Measurements from ENCODE around the gene C19orf25.
"Not testable (repeated sequence)": the region's sequence is repeated elsewhere in the genome, so short reads cannot be mapped to it uniquely, and the experiment has no call there.

C19orf25 gene

DNA sequence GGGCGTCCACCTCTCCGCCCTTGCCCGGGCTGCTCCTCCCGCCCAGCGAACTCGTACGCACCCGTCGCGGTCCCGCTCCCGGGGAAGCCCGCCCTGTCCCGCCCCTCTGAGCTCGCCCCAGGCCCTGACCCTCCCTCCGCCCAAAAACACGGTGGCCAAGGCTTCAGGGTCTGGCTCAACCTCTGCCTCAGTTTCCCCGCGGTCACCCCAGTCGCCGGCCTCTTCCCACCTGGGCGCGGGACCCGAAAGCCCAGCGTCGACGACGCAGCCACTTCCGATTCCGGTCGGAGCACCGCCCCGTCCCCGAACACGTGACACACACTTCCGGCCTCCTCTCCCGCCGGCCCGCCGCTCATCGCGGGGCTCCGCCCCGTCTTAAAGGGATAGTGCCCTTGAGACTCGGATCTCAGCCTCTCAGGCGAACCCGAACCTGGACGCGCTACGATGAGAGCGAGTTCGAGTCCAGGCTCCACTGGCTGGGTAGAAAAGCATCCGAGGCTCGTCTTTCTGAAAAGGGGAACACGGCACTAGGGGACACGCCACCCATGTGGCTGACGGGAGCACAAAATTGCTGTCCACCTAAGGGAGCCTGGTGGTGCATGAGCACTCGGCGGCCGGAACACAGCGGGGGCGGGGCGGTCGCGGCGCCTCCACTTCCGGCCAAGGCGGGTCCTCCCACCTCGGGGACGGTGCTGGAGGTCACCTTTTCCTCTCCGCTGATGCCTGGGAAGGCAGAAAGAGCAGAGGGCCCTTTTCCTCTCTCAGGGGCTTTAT is at the start of gene C19orf25:
Gene C19orf25 (minus strand): TSS at position 282 of the 774 bp plus-strand sequence. CDS start 312 bp downstream, outside the sequence.
- peak; percentile 97 for DNase-seq

- DNase-seq: no peak
These were observed 48.8 kb upstream of the C19orf25 start for GRCh38 chr19:1527650-1528309.

DNA sequence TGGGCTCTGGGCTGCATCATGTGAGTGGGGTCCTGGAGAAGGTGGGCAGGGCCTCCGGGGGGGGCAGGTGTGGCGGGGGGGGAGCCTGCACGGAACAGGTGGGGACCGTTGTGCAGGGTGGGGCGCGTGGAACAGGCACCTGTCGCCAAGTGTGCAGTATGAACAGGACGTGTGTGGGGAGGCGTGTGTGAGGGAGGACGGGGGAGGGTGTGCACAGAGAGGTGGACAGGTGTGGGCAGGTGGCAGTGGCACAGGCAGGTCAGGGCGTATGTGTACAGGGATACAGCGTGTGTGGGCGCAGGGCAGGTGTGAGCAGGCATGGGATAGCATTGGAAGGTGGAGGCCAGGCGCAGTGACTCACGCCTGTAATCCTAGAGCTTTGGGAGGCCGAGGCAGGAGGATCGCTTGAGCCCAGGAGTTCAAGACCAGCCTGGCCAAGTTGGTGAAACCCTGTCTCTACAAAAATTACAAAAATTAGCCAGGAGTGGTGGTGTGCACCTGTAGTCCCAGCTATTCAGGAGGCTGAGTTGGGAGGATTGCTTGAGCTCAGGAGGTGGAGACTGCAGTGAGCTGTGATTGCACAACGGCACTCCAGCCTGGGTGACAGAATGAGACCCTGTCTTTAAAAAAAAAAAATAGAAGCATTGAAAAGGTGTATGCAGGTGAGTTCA is 48.1 kb upstream of the C19orf25 start:
- no peak for DNase-seq

DNA sequence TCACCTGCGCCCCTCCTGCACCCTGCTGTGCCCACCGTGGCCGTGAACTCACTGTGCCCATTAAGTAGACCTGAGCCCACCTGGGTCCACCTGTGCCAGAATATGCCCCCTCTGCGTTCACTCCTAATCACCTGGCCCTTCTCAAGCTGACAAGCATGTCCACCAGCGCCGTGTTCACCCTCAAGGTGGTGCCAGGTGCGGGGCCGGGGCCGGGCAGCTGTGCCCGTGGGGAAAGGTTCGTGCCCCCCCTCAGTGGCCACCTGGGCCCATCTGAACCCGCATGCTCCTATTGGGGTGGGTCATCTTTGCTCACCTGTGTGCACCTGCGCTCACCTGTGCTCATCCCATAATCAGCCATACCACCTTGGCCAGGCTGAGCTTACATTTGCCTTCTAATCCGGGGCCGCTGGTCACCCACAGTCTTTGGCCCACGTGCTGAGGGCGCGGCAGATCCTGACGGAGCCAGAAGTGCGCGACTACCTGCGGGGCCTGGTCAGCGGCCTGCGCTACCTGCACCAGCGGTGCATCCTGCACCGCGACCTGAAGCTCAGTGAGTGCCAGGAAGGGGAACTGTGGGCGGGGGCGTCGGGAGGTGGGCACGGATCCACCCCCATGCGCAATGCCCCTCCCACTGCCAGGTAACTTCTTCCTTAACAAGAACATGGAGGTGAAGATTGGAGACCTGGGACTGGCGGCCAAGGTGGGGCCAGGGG is 47.2 kb upstream of the C19orf25 start:
- DNase-seq: no peak

DNA sequence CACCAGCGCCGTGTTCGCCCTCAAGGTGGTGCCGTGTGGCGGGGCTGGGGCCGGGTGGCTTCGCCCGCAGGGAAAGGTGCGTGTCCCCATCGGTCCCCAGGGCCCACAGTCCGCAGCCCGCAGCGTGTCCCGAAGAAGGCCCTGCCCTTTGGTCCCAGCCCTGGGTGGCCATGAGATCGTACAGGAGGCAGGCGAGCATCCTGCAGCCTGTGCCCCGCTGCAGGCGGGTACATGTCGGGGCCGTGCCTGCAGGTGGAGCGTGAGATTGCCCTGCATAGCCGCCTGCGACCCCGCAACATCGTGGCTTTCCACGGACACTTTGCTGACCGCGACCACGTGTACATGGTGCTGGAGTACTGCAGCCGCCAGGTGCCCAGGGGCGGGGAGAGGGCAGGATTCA is 46.3 kb upstream of the C19orf25 start:
- no peak for DNase-seq

DNA sequence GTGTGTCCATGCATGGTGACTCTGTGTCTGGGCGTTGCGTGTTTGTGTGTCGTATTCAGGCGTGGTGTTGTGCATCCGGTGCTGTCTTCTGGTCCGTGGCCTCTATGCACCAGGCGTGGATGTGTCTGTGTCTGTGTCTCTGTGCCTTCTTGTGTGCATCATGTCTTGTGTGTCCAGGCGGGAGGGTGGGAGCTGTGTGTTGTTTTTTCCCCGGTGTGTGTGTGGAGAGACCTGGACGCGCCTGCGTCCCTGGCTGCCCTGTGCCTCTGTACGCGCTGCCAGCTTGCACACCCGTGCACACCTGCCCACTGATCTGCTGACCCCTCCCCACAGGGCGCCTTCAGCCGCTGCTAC is 45.9 kb upstream of the C19orf25 start:
- DNase-seq: no peak

DNA sequence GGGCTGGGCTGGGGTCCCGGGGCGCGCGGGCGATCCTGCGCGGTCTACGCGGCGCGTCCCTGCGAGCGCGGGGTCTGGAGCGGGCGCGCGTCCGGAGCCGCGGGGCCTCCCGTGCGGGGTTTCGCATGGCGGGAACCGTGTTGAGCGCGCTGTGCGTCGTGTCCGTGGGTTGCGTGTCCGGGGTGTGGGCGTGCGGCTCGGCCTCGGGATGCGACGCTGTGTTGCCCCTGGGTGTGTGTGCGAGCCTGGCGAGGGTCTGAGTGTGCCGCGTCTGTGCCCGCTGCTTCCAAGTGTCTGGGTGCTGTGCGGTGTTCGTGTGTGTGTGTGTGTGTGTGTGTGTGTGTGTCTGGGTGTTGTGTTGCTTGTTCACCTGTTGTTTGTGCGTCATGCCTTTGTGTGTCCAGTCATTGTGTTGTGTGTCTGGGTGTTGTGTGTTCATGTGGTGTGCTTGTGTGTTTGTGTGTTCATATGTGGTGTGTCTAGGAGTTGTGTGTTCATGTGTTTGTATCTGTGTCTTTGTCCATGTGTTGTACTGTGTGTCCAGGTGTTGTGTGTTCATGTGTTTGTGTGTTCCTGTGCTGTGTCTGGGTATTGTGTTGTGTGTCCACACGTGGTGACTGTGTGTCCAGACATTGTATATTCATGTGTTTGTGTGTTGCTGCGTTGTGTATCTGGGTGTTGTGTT is 45.4 kb upstream of the C19orf25 start:
- DNase-seq: no peak

DNA sequence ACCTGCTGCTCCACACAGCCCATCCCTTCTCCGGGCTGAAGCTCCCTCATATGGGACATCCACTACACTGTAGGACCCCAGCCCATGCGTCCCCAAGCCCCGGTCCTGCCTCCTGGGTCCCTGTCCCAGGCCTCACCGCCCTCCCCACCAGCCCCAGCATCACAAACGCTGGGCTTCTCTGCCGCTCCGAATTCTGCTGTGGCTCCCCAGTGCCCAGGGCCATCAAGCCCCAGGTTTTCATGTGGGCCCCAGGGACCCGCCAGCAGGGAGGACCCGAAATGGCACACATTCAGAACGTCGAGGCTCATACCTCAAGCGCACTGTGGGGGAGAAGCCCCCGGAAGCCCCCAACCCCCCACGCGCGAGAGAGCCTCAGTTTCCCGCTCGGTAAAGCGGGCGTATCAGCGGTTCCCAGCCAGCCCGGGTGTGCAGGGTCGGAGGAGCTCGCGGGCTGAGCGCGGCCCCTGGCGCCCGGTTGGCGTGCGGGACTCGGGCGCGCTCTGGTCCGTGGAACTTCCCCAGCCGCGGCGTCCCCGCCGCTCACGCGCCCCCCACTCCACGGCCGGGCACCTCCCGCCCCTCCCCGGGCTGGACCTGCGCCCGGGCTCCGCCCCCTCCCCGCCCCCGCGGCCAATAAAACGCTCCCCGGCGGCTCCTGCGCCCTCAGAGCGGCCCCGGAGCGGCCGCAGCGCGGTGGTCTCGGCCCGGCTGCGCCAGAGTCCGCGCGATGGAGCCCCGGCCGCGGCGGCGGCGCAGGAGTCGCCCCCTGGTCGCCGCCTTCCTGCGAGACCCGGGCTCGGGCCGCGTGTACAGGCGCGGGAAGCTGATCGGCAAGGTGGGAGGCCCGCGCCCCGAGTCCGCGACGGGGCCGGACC is 44.6 kb upstream of the C19orf25 start, which contains the start of gene PLK5:
Gene PLK5 (plus strand): TSS at position 666 of the 875 bp plus-strand sequence. CDS start 2,920 bp downstream, outside the sequence.
- no peak for DNase-seq

GRCh38 chr19:1522838-1523237 is 43.8 kb upstream of the C19orf25 start:
- no peak for DNase-seq

- DNase-seq: no peak
These were observed 43.0 kb upstream of the C19orf25 start for GRCh38 chr19:1522061-1522460.

DNA sequence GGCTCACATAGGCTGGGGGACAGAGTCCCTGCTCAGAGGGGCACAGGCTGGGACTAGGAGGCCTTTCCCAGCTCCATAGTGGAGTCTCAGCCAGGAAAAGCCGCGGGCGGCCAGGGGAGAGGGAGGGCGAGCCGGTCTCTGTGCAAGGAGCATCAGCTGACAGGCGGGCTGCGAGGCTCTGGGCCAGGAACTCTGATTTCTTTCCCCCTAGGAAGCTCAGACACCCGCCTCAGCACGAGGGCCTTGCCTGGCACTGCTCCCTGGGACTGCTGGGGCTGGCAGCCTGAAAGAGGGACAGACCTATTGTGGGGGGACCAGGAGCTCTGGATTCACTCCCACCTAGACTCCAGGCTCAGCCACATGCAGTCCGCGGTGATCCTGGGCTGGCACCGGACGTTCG is 42.6 kb upstream of the C19orf25 start:
- DNase-seq: no peak

- DNase-seq: no peak
These were observed 41.3 kb upstream of the C19orf25 start for GRCh38 chr19:1520203-1520780.

GRCh38 chr19:1519802-1520201 is 40.8 kb upstream of the C19orf25 start:
- DNase-seq: not testable (repeated sequence)

DNA sequence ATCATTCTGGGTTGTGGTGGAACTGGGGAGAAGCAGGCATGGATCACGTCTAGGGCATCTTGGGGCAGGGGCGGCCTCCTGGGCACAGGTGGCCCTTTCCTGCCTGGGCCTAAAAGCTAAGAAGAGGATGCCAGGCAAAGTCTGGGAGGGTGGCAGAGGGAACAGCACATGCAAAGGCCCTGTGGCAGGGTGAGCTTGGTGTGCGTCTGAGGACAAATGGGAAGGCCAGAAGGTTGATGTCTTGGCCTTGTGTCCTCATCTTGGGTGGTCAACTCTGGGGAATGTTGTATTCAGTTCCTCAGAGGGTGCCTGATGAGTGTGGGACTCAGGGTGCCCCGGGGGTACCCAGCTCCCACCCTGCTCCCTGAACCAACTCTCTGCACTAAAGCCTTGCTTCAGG is 39.5 kb upstream of the C19orf25 start:
- no peak for DNase-seq

DNA sequence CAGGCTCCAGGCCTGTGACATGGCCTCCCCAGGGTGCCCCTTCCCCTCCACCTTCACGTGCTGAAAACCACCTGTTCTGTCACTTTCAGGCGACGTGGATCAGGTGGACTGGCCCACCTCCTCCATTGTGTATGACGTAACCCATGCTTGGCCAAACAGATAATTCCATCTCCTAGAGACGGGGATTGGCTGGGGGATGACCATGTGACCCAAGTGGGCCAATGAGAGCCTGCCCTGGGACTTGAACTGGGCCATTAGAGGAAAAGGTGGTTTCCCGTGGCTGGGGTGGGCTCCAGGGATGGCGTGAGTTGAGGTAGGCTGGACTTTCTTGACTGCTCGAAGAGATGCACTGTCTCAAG is 37.4 kb upstream of the C19orf25 start:
- DNase-seq: no peak

GRCh38 chr19:1514986-1515721 is 36.1 kb upstream of the C19orf25 start:
- no peak for DNase-seq

- DNase-seq: no peak
These were observed 35.3 kb upstream of the C19orf25 start for GRCh38 chr19:1514295-1514661.

GRCh38 chr19:1513499-1514294 is 34.7 kb upstream of the C19orf25 start:
- DNase-seq: peak; percentile 90

DNA sequence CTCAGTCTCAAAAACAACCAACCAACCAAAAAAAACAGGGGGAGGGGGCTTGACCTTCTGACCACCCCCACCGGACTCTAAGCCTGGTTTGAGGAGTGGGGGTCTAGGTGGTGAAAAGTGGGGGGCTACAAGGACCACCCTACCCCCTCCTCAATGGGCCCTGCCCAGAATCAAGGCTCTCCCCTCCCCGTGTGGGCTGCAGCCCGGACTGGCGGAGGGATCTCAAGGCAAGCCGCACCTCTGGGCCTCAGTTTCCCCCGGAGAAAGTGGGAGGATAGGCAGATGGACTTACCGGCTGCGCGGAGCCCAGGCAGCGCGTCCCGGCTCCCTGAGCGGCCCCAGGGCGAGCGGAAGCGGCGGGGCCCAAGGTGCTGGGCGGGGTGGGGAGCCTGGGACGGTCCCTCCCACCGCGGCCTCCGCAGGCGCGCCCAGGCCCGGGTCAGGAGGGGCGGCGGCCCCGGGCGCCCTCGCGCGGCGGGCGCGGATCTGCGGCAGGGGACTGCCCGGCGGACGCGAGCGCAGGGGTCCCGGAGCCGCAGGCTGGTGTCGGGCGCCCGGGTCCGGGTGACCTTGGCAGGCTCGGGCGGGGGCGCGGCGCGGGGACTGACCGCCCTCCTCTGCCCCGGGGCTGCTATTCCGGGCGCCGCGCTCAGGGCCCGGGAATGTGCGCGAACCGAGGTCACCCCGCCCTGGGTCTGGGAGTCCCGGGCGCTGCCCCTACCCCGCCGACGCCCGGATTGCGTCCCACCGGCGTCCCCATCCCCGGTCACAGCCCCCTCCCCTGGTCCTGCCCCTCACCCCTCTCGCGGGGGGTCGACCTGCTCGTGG is 33.9 kb upstream of the C19orf25 start, which contains the start of gene ADAMTSL5:
Gene ADAMTSL5 (minus strand): TSS at position 349 of the 828 bp plus-strand sequence. CDS start 2,076 bp downstream, outside the sequence.
- peak; percentile 88 for DNase-seq

All from activated effector memory CD4-positive, alpha-beta T cell treated with anti-CD3 and anti-CD28 coated beads, Interleukin-2, amount 50 U/mL, for 16 hours (primary cell).